ENCODE results near the gene ALPL.

ALPL gene

GRCh38 chr1:21577324-21577723 is 68.1 kb downstream of the ALPL start:
- TF ChIP-seq REST (IDR thresholded peaks at IDR 0.05; ENCODE audit: insufficient read depth in 1 of 2, low read depth in 2 of 2, low read length in 2 of 2) (no peak), FOXP2 (optimal IDR thresholded peaks at IDR 0.05; ENCODE audit: borderline replicate concordance, extremely low read depth, extremely low read length, insufficient read depth) (no peak), TAF1 (IDR thresholded peaks at IDR 0.05; ENCODE audit: borderline replicate concordance, insufficient read depth, low read length) (no peak), SIN3A (IDR thresholded peaks at IDR 0.05; ENCODE audit: borderline replicate concordance, insufficient read depth, low read length) (no peak), POLR2AphosphoS5 (IDR thresholded peaks at IDR 0.05; ENCODE audit: low read depth, low read length) (no peak)

DNA sequence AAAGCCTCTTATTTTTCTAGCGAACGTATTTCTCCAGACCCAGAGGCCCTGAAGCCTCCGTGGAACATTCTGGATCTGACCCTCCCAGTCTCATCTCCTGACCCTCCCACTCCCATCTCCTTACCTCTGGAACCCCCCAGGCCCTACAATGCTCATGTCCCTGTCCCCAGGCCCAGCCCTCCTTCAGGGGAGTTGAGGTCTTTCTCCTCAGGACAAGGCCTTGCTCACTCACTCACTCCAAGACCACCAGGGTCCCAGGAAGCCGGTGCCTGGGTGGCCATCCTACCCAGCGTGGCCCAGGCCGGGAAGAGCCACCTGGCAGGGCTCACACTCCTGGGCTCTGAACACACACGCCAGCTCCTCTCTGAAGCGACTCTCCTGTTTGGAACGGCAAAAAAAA is 68.7 kb downstream of the ALPL start:
- TF ChIP-seq REST (IDR thresholded peaks at IDR 0.05; ENCODE audit: insufficient read depth in 1 of 2, low read depth in 2 of 2, low read length in 2 of 2) (no peak), FOXP2 (optimal IDR thresholded peaks at IDR 0.05; ENCODE audit: borderline replicate concordance, extremely low read depth, extremely low read length, insufficient read depth) (no peak), POLR2AphosphoS5 (IDR thresholded peaks at IDR 0.05; ENCODE audit: low read depth, low read length) (no peak), SIN3A (IDR thresholded peaks at IDR 0.05; ENCODE audit: borderline replicate concordance, insufficient read depth, low read length) (no peak), TAF1 (IDR thresholded peaks at IDR 0.05; ENCODE audit: borderline replicate concordance, insufficient read depth, low read length) (no peak)

DNA sequence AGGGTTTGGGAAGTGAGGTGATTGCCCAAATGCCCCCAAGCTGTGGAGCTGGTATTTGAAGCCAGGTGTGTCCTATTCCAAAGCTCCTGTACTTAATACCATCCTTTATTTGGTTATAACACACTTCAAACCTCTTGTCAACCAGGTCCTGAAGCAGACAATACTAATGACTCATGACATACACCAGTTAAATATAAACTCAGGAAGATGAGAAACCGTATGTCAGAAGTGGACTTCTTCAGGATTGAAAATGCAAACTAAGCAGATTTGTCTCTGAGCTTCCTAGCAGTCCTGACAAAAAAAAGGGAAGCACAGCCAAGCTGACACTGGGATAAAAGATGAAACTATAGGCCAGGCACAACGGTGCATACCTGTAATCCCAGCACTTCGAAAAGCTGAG is 70.6 kb downstream of the ALPL start:
- no peak for TF ChIP-seq FOXP2 (optimal IDR thresholded peaks at IDR 0.05; ENCODE audit: borderline replicate concordance, extremely low read depth, extremely low read length, insufficient read depth)
- TF ChIP-seq SIN3A (IDR thresholded peaks at IDR 0.05; ENCODE audit: borderline replicate concordance, insufficient read depth, low read length): no peak
- no peak for TF ChIP-seq POLR2AphosphoS5 (IDR thresholded peaks at IDR 0.05; ENCODE audit: low read depth, low read length)
- no peak for TF ChIP-seq REST (IDR thresholded peaks at IDR 0.05; ENCODE audit: insufficient read depth in 1 of 2, low read depth in 2 of 2, low read length in 2 of 2)

- TF ChIP-seq POLR2AphosphoS5 (IDR thresholded peaks at IDR 0.05; ENCODE audit: low read depth, low read length) (no peak), REST (IDR thresholded peaks at IDR 0.05; ENCODE audit: insufficient read depth in 1 of 2, low read depth in 2 of 2, low read length in 2 of 2) (no peak), SIN3A (IDR thresholded peaks at IDR 0.05; ENCODE audit: borderline replicate concordance, insufficient read depth, low read length) (no peak), TAF1 (IDR thresholded peaks at IDR 0.05; ENCODE audit: borderline replicate concordance, insufficient read depth, low read length) (no peak), FOXP2 (optimal IDR thresholded peaks at IDR 0.05; ENCODE audit: borderline replicate concordance, extremely low read depth, extremely low read length, insufficient read depth) (no peak)
These were observed 74.9 kb downstream of the ALPL start for GRCh38 chr1:21584096-21584495.

- TF ChIP-seq TAF1 (IDR thresholded peaks at IDR 0.05; ENCODE audit: borderline replicate concordance, insufficient read depth, low read length) (no peak), REST (IDR thresholded peaks at IDR 0.05; ENCODE audit: insufficient read depth in 1 of 2, low read depth in 2 of 2, low read length in 2 of 2) (no peak), SIN3A (IDR thresholded peaks at IDR 0.05; ENCODE audit: borderline replicate concordance, insufficient read depth, low read length) (no peak), FOXP2 (optimal IDR thresholded peaks at IDR 0.05; ENCODE audit: borderline replicate concordance, extremely low read depth, extremely low read length, insufficient read depth) (no peak), POLR2AphosphoS5 (IDR thresholded peaks at IDR 0.05; ENCODE audit: low read depth, low read length) (no peak)
These were observed 75.8 kb downstream of the ALPL start for GRCh38 chr1:21585037-21585436.
